Ascending aorta (tissue), 2 donors: ENCODE results near the gene FAM222A. TPM values are rescaled to one million over a fixed set of nuclear protein-coding genes. Genes with fewer than 3 reads are reported as not detected.

Experiments used
- DNase-seq, 2 donors: peaks; one replicate each; pipeline ENCODE4 v3.0.0-alpha.2; 2019; ENCODE audit warnings: low spot score in 2 of 2
- H3K27ac ChIP-seq, 2 donors: fragments of 200-600 bp; sonication (generic); one replicate each; pipeline ENCODE4 v1.5.1; 2016 to 2017; ENCODE audit warnings: mild to moderate bottlenecking in 1 of 2
- H3K27me3 ChIP-seq: fragments of 200-600 bp; sonication (generic); one replicate; pipeline ENCODE4 v1.5.1; 2017
- H3K36me3 ChIP-seq, 2 donors: fragments of 200-600 bp; sonication (generic); one replicate each; pipeline ENCODE4 v1.5.1; 2016
- H3K4me1 ChIP-seq, 2 donors: fragments of 200-600 bp; sonication (generic); one replicate each; pipeline ENCODE4 v1.5.1; 2016 to 2017; ENCODE audit warnings: mild to moderate bottlenecking in 1 of 2
- H3K4me3 ChIP-seq, 2 donors: fragments of 200-600 bp; sonication (generic); one replicate each; pipeline ENCODE4 v1.5.1; 2016 to 2017; ENCODE audit warnings: mild to moderate bottlenecking in 1 of 2
- H3K9me3 ChIP-seq, 2 donors: fragments of 200-600 bp; sonication (generic); one replicate each; pipeline ENCODE4 v1.5.1; 2016
- CTCF ChIP-seq, 3 experiments: fragments of 200-600 bp in 2 of 3; fragments of 450-650 bp in 1 of 3; sonication (generic) in 2 of 3; IDR thresholded peaks; one replicate each; pipeline ENCODE4 v1.5.1; 2016 to 2019; ENCODE audit warnings: antibody characterized with exemption in 3 of 3, mild to moderate bottlenecking in 1 of 3, moderate library complexity in 1 of 3
- intact Hi-C: fragments of 100-400 bp; cut with DNase I; formaldehyde crosslinking; loops from one replicate; pipeline ENCODE4 v1.15.1; 2023
- total RNA-seq: library from RNA; depleted of rRNA; stranded (reverse); fragments of >200 nt; gene quantifications from one replicate; pipeline ENCODE4 v1.1.0, GENCODE V29; 2016

The FAM222A gene
- total RNA-seq, 1 donor from 2014 or later = 3.3 TPM

DNA sequence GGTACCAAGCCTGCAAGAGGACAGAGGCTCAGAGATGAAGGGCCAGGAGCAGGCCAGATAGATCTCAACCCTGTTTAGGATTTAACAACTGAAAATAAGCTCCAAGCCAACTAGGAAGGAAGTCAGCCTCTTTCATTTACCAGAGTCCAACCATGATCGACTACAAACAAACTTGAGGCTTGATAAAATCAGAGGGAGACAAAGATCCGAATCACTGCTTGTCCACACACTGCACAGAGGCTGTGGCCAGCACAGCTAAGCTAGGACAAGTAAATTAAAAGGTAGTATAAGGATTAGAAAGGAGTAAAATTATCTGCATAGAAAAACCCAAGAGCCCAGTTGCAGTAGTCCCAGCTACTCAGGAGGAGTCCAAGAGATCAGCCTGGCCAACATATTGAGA, 40.3 kb downstream of the FAM222A start:
- intact Hi-C loops = no loop called here
- H3K4me3 ChIP-seq = no peak overlapping the region
- peaks cover 0 to 6% of the 10 kb centered on the region in 2 donors for H3K9me3 ChIP-seq
- no peaks in the 10 kb centered on the region for H3K27me3 ChIP-seq
- no peak for TF ChIP-seq CTCF (IDR thresholded peaks at IDR 0.05)
- H3K27ac ChIP-seq = no peak overlapping the region
- no peaks in the 10 kb centered on the region for H3K36me3 ChIP-seq
- DNase-seq = peak in 1 of 2 donors; percentile 18
- H3K4me1 ChIP-seq = no peaks in the 10 kb centered on the region

DNA sequence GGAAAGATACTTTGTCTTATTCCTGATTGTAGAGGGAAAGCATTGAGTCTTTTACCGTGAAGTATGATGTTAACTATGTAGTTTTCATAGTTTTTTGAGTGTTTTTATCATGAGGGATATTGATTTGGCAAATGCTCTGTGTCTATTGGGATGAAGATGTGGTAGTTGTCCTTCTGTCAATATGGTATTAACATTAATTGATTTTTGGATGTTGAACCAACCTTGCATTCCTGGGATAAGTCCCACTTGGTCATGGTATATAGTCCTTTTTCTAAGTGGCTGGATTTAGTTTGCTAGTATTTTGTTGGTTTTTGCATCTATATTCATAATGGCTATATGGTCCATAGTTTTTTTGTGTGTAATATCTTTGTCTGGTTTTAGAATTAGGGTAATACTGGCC, 42.8 kb downstream of the FAM222A start:
- intact Hi-C loops = no loop called here
- no peak overlapping the region for H3K4me3 ChIP-seq
- H3K4me1 ChIP-seq = no peaks in the 10 kb centered on the region
- H3K27me3 ChIP-seq = no peaks in the 10 kb centered on the region
- no peaks in the 10 kb centered on the region for H3K36me3 ChIP-seq
- peaks cover 0 to 6% of the 10 kb centered on the region in 2 donors for H3K9me3 ChIP-seq
- TF ChIP-seq CTCF (IDR thresholded peaks at IDR 0.05) = no peak
- no peak overlapping the region for H3K27ac ChIP-seq
- DNase-seq = no peak

DNA sequence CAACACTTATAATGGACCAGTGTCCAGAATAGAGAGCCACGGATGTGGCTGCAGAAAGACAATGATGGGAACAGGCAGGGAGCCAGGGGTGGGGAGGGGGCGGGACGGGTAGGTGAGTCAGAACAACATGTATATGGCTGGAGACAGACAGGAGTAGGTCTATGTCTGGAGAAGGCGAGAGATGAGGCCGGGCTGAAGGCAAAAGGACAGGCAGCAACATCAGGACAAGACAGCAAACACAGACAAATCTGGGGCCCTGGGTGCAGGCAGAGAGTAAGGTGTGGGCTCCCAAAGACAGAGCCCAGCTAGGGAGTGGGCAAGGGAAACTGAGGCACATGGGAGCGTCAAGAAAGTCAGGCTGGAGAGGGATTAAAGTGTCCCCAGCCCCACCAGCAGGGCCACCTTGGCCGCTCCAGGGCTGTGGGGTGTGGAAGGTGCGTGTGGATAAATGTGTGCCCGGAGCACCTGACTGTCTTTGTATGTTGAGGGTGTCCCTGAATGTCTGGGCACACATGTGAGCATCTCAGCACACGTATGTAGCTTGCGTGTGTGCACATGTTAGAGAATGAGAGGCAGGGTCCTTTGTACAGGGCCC, 44.1 kb downstream of the FAM222A start:
- peak in 1 of 2 donors; percentile 37 for DNase-seq
- intact Hi-C loops = no loop called here

DNA sequence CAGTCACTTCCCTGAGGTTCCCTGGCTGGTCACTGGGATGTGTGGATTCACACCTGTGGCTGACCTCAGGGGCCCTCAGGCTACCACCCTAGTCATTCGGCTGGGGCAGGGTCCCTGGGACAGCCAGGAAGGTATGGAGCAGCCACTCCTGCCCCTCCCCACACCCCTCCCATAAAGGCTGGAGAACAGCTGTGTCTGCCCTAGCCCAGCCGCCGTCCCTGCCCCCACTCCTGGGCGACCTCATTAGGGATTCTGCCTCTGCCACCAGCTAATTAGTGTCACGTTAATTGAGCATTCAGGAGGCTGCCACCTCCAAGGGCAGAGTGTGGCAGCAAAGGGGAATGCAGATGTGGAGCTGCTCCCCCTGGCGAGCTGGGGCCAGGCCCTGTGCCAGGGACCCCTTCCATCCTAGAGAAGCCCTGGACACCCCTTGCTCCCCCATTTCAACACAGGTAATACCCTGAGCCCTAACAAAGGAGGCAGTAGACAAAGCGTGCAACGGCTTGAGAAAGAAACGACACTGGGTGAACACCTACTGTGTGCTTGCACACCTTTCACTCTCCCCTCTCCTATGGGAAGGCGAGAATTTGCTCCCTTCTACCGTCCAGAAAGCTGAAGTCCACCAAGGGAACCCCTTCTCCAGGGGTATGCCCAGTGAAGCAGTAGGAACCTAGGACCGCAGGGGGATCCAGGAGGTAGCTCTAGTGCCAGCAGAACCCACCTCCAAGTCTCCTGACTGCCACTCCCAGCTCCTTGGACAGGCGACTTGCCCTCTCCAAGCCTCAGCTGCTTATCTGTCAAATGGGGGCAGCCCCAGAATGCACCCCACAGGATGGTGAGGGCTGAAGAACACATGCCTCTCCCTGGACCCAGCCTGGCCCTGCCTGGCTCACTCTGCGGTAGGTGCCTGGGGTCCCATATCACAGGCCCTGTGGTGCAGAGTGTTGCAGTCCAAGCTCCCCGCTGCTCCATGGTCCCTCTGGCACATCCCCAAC, 45.1 kb downstream of the FAM222A start:
- DNase-seq = peak in 1 of 2 donors; percentile 50
- TF ChIP-seq CTCF (IDR thresholded peaks at IDR 0.05) = no peak
- no peak overlapping the region for H3K27ac ChIP-seq
- peaks cover 0 to 11% of the 10 kb centered on the region in 2 donors for H3K9me3 ChIP-seq
- intact Hi-C loops = no loop called here
- H3K36me3 ChIP-seq = no peaks in the 10 kb centered on the region
- no peaks in the 10 kb centered on the region for H3K4me1 ChIP-seq
- no peak overlapping the region for H3K4me3 ChIP-seq
- H3K27me3 ChIP-seq = no peaks in the 10 kb centered on the region

More for the DNA sequence above, 44.1 kb downstream of the FAM222A start:
- Histone ChIP-seq H3K27me3 (no peaks in the 10 kb centered on the region), H3K9me3 (peaks cover 0 to 6% of the 10 kb centered on the region in 2 donors), H3K27ac (no peak overlapping the region), H3K36me3 (no peaks in the 10 kb centered on the region), H3K4me1 (no peaks in the 10 kb centered on the region), H3K4me3 (no peak overlapping the region)
- no peak for TF ChIP-seq CTCF (IDR thresholded peaks at IDR 0.05)

- Histone ChIP-seq H3K36me3 (no peaks in the 10 kb centered on the region), H3K27ac (no peak overlapping the region), H3K4me3 (no peak overlapping the region), H3K4me1 (no peaks in the 10 kb centered on the region), H3K27me3 (no peaks in the 10 kb centered on the region), H3K9me3 (peaks cover 0 to 11% of the 10 kb centered on the region in 2 donors)
- DNase-seq = peak in 1 of 2 donors; percentile 19
- no peak for TF ChIP-seq CTCF (IDR thresholded peaks at IDR 0.05)
- intact Hi-C loops = no loop called here
These were observed 46.0 kb downstream of the FAM222A start for GRCh38 chr12:109759595-109759994.
